ENCODE results near the gene TPCN2. TPM values are rescaled to one million over a fixed set of nuclear protein-coding genes. Genes with fewer than 3 reads are reported as not detected.

The TPCN2 gene
- total and polyA plus RNA-seq, 4 donors = 6.4 to 20.8 (median 12.1) TPM

DNA sequence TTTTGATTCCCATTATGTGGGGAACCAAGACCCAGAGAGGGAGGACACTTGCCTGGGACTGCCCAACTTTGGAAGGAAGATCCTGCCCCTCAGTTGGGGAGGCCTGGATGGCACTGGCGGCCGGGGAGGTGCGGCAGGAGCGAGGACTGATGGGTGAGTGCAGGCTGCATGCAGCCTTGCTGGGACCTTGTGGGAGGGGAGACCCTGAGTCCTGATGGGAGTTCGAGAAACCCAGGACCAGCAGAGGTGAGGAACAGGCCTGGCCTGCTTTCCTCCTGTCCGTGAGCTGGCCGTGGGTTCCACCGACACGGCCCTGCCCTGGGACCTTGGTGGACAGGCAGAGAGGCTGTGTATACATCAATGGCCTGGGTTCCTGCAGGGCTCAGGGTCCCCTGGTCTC lies 87.7 kb downstream of the TPCN2 start:
- 98% methylated on average over 9 of the region's 9 CpGs for WGBS
- TF ChIP-seq TAF1 (conservative IDR thresholded peaks at IDR 0.05) (no peak), RAD21 (IDR thresholded peaks at IDR 0.05) (no peak), RXRA (IDR thresholded peaks at IDR 0.05) (no peak), JUND (IDR thresholded peaks at IDR 0.05) (no peak), YY1 (IDR thresholded peaks at IDR 0.05) (no peak), FOXA1 (IDR thresholded peaks at IDR 0.05) (no peak), NR2F2 (IDR thresholded peaks at IDR 0.05) (no peak), GABPA (IDR thresholded peaks at IDR 0.05 in 1 of 2, conservative IDR thresholded peaks at IDR 0.05 in 1 of 2) (no peak), HNF4A (conservative IDR thresholded peaks at IDR 0.05) (no peak), HNF4G (IDR thresholded peaks at IDR 0.05) (no peak), EGR1 (IDR thresholded peaks at IDR 0.05; ENCODE audit: low read depth in 2 of 2) (no peak), FOXA2 (IDR thresholded peaks at IDR 0.05) (no peak), SP1 (IDR thresholded peaks at IDR 0.05) (no peak)
- TF ChIP-seq, protein P1, sequence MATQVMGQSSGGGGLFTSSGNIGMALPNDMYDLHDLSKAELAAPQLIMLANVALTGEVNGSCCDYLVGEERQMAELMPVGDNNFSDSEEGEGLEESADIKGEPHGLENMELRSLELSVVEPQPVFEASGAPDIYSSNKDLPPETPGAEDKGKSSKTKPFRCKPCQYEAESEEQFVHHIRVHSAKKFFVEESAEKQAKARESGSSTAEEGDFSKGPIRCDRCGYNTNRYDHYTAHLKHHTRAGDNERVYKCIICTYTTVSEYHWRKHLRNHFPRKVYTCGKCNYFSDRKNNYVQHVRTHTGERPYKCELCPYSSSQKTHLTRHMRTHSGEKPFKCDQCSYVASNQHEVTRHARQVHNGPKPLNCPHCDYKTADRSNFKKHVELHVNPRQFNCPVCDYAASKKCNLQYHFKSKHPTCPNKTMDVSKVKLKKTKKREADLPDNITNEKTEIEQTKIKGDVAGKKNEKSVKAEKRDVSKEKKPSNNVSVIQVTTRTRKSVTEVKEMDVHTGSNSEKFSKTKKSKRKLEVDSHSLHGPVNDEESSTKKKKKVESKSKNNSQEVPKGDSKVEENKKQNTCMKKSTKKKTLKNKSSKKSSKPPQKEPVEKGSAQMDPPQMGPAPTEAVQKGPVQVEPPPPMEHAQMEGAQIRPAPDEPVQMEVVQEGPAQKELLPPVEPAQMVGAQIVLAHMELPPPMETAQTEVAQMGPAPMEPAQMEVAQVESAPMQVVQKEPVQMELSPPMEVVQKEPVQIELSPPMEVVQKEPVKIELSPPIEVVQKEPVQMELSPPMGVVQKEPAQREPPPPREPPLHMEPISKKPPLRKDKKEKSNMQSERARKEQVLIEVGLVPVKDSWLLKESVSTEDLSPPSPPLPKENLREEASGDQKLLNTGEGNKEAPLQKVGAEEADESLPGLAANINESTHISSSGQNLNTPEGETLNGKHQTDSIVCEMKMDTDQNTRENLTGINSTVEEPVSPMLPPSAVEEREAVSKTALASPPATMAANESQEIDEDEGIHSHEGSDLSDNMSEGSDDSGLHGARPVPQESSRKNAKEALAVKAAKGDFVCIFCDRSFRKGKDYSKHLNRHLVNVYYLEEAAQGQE (IDR thresholded peaks at IDR 0.05) = no peak
- TF ChIP-seq, protein P2, sequence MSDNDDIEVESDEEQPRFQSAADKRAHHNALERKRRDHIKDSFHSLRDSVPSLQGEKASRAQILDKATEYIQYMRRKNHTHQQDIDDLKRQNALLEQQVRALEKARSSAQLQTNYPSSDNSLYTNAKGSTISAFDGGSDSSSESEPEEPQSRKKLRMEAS (IDR thresholded peaks at IDR 0.05) = no peak
- TF ChIP-seq, protein P3, sequence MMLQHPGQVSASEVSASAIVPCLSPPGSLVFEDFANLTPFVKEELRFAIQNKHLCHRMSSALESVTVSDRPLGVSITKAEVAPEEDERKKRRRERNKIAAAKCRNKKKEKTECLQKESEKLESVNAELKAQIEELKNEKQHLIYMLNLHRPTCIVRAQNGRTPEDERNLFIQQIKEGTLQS (IDR thresholded peaks at IDR 0.05) = no peak
- TF ChIP-seq, protein P4, sequence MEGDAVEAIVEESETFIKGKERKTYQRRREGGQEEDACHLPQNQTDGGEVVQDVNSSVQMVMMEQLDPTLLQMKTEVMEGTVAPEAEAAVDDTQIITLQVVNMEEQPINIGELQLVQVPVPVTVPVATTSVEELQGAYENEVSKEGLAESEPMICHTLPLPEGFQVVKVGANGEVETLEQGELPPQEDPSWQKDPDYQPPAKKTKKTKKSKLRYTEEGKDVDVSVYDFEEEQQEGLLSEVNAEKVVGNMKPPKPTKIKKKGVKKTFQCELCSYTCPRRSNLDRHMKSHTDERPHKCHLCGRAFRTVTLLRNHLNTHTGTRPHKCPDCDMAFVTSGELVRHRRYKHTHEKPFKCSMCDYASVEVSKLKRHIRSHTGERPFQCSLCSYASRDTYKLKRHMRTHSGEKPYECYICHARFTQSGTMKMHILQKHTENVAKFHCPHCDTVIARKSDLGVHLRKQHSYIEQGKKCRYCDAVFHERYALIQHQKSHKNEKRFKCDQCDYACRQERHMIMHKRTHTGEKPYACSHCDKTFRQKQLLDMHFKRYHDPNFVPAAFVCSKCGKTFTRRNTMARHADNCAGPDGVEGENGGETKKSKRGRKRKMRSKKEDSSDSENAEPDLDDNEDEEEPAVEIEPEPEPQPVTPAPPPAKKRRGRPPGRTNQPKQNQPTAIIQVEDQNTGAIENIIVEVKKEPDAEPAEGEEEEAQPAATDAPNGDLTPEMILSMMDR (IDR thresholded peaks at IDR 0.05; ENCODE audit: low read depth, low read length, missing input control) = no peak
- TF ChIP-seq, protein P5, sequence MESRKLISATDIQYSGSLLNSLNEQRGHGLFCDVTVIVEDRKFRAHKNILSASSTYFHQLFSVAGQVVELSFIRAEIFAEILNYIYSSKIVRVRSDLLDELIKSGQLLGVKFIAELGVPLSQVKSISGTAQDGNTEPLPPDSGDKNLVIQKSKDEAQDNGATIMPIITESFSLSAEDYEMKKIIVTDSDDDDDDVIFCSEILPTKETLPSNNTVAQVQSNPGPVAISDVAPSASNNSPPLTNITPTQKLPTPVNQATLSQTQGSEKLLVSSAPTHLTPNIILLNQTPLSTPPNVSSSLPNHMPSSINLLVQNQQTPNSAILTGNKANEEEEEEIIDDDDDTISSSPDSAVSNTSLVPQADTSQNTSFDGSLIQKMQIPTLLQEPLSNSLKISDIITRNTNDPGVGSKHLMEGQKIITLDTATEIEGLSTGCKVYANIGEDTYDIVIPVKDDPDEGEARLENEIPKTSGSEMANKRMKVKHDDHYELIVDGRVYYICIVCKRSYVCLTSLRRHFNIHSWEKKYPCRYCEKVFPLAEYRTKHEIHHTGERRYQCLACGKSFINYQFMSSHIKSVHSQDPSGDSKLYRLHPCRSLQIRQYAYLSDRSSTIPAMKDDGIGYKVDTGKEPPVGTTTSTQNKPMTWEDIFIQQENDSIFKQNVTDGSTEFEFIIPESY (IDR thresholded peaks at IDR 0.05) = no peak
- no peak for DNase-seq (ENCODE audit: low spot score)

More for the DNA sequence above, 87.7 kb downstream of the TPCN2 start:
- Histone ChIP-seq H3K4me3 (ENCODE audit: low read depth in 1 of 3, low read length in 3 of 3) (no peak overlapping the region), H3K4me1 (ENCODE audit: control insufficient read depth in 4 of 4, insufficient read depth in 4 of 4, low read length in 3 of 4) (peaks cover 0 to 8% (median 2%) of the 10 kb centered on the region in 4 donors), H3K27ac (ENCODE audit: low read depth in 1 of 2, low read length in 2 of 2) (no peak overlapping the region), H3K36me3 (ENCODE audit: control insufficient read depth in 4 of 4, insufficient read depth in 3 of 4, low read depth in 1 of 4, low read length in 3 of 4) (no peaks in the 10 kb centered on the region), H3K9ac (ENCODE audit: low read depth in 1 of 2, low read length in 2 of 2) (no peak overlapping the region), H3K9me3 (ENCODE audit: control insufficient read depth in 4 of 4, low read length in 3 of 4) (no peaks in the 10 kb centered on the region), H3K27me3 (ENCODE audit: control insufficient read depth in 4 of 4, insufficient read depth in 4 of 4, low read length in 3 of 4) (no peaks in the 10 kb centered on the region)
